H9 (cell line): ENCODE measurements around the gene GANAB. TPM values are rescaled to one million over a fixed set of nuclear protein-coding genes. Genes with fewer than 3 reads are reported as not detected.
A peak's percentile ranks its signal among the peaks of the same experiment; 100 is the strongest.

Experiments used
- DNase-seq: peaks from one replicate; pipeline ENCODE4 v3.0.0-alpha.2; 2017
- H2AFZ ChIP-seq: one replicate; pipeline ENCODE4 v1.6.1; 2013; ENCODE audit warnings: mild to moderate bottlenecking, low read length, control low read depth, moderate library complexity
- H2AK5ac ChIP-seq: 2 replicates; pipeline ENCODE4 v1.6.1; 2013; ENCODE audit warnings: low read length, control low read depth, mixed read lengths; ENCODE audit not compliant: insufficient read length
- H2BK120ac ChIP-seq: one replicate; pipeline ENCODE4 v1.6.1; 2013; ENCODE audit warnings: low read depth, mild to moderate bottlenecking, low read length, control low read depth, inconsistent platforms; ENCODE audit not compliant: poor library complexity, severe bottlenecking
- H2BK12ac ChIP-seq: 2 replicates; pipeline ENCODE4 v1.6.1; 2013; ENCODE audit warnings: low read length, control low read depth, mixed read lengths, low read depth; ENCODE audit not compliant: insufficient read length
- H2BK15ac ChIP-seq: 2 replicates; pipeline ENCODE4 v1.6.1; 2013; ENCODE audit warnings: low read depth, low read length, control low read depth
- H2BK20ac ChIP-seq: one replicate; pipeline ENCODE4 v1.6.1; 2013; ENCODE audit warnings: low read depth, mild to moderate bottlenecking, low read length, control low read depth, inconsistent platforms; ENCODE audit not compliant: poor library complexity, severe bottlenecking
- H2BK5ac ChIP-seq: 2 replicates; pipeline ENCODE4 v1.6.1; 2013; ENCODE audit warnings: low read length, control low read depth, mixed read lengths; ENCODE audit not compliant: insufficient read length
- H3K14ac ChIP-seq: 2 replicates; pipeline ENCODE4 v1.6.1; 2013; ENCODE audit warnings: low read length, control low read depth; ENCODE audit not compliant: insufficient read depth
- H3K18ac ChIP-seq: 2 replicates; pipeline ENCODE4 v1.6.1; 2013; ENCODE audit warnings: low read depth, mild to moderate bottlenecking, mixed read lengths, low read length, control low read depth; ENCODE audit not compliant: insufficient read length
- H3K23ac ChIP-seq: 2 replicates; pipeline ENCODE4 v1.6.1; 2013; ENCODE audit warnings: low read length, control low read depth, mixed read lengths, low read depth; ENCODE audit not compliant: insufficient read length
- H3K23me2 ChIP-seq: 2 replicates; pipeline ENCODE4 v1.6.1; 2013; ENCODE audit warnings: low read depth, mild to moderate bottlenecking, mixed read lengths, low read length, control low read depth; ENCODE audit not compliant: insufficient read length, poor library complexity, severe bottlenecking
- H3K27ac ChIP-seq: 2 replicates; pipeline ENCODE4 v1.5.1; 2013; ENCODE audit warnings: low read length, control low read depth, mixed read lengths, low read depth; ENCODE audit not compliant: insufficient read length
- H3K27me3 ChIP-seq: 2 replicates; pipeline ENCODE4 v1.6.1; 2013; ENCODE audit warnings: low read length, control low read depth, inconsistent platforms; ENCODE audit not compliant: insufficient read depth
- H3K4ac ChIP-seq: 2 replicates; pipeline ENCODE4 v1.6.1; 2013; ENCODE audit warnings: low read depth, mild to moderate bottlenecking, control low read depth, inconsistent platforms, low read length, moderate library complexity
- H3K4me1 ChIP-seq: 2 replicates; pipeline ENCODE4 v1.6.1; 2013; ENCODE audit warnings: low read length, control low read depth, inconsistent platforms; ENCODE audit not compliant: insufficient read depth
- H3K4me2 ChIP-seq: 2 replicates; pipeline ENCODE4 v1.6.1; 2013; ENCODE audit warnings: low read length, control low read depth, mixed read lengths; ENCODE audit not compliant: insufficient read length, insufficient read depth
- H3K56ac ChIP-seq: 2 replicates; pipeline ENCODE4 v1.6.1; 2013; ENCODE audit warnings: low read depth, mild to moderate bottlenecking, mixed read lengths, low read length, control low read depth; ENCODE audit not compliant: insufficient read length
- H3K79me1 ChIP-seq: 2 replicates; pipeline ENCODE4 v1.6.1; 2013; ENCODE audit warnings: low read depth, mild to moderate bottlenecking, moderate library complexity, low read length, control low read depth, inconsistent platforms; ENCODE audit not compliant: insufficient read depth, poor library complexity, severe bottlenecking
- H3K79me2 ChIP-seq: 2 replicates; pipeline ENCODE4 v1.6.1; 2013; ENCODE audit warnings: low read length, control low read depth, inconsistent platforms; ENCODE audit not compliant: insufficient read depth
- H3K9ac ChIP-seq: 2 replicates; pipeline ENCODE4 v1.6.1; 2013; ENCODE audit warnings: low read length, control low read depth, mixed read lengths; ENCODE audit not compliant: insufficient read length; ENCODE audit errors: extremely low read depth
- H3K9me3 ChIP-seq: one replicate; pipeline ENCODE4 v1.6.1; 2013; ENCODE audit warnings: low read depth, low read length, inconsistent platforms; ENCODE audit not compliant: control insufficient read depth
- H3T11ph ChIP-seq: one replicate; pipeline ENCODE4 v1.6.1; 2013; ENCODE audit warnings: mild to moderate bottlenecking, low read length, control low read depth, inconsistent platforms
- H4K20me1 ChIP-seq: one replicate; pipeline ENCODE4 v1.6.1; 2013; ENCODE audit not compliant: control insufficient read depth, insufficient read length, insufficient read depth
- H4K5ac ChIP-seq: 2 replicates; pipeline ENCODE4 v1.6.1; 2013; ENCODE audit warnings: low read depth, mild to moderate bottlenecking, mixed read lengths, low read length, control low read depth; ENCODE audit not compliant: insufficient read length
- H4K8ac ChIP-seq: replicated peaks from 2 replicates; pipeline ENCODE4 v1.6.1; 2013; ENCODE audit warnings: low read length, control low read depth, mixed read lengths, low read depth; ENCODE audit not compliant: insufficient read length
- H4K91ac ChIP-seq: 2 replicates; pipeline ENCODE4 v1.6.1; 2013; ENCODE audit warnings: low read depth, mild to moderate bottlenecking, moderate library complexity, mixed read lengths, low read length, control low read depth; ENCODE audit not compliant: insufficient read length
- H3K27ac Mint-ChIP-seq, 3 experiments: 2 replicates in 2 of 3; 3 replicates in 1 of 3; pipeline ENCODE4 v1.8.0; 2020 to 2021; ENCODE audit warnings: mixed read lengths in 3 of 3, mild to moderate bottlenecking in 1 of 3, moderate library complexity in 1 of 3
- H3K27me3 Mint-ChIP-seq: 2 replicates; pipeline ENCODE4 v1.8.0; 2021; ENCODE audit warnings: low read depth, mild to moderate bottlenecking, moderate library complexity, mixed read lengths
- H3K36me3 Mint-ChIP-seq, 3 experiments: 2 replicates in 2 of 3; 3 replicates in 1 of 3; pipeline ENCODE4 v1.8.0; 2020 to 2021; ENCODE audit warnings: low read depth in 3 of 3, mixed read lengths in 3 of 3; ENCODE audit not compliant: insufficient read depth in 1 of 3
- H3K4me1 Mint-ChIP-seq, 2 experiments: 2 replicates each; pipeline ENCODE4 v1.8.0; 2020; ENCODE audit warnings: mixed read lengths in 2 of 2
- H3K4me3 Mint-ChIP-seq, 2 experiments: 2 replicates in 1 of 2; 3 replicates in 1 of 2; pipeline ENCODE4 v1.8.0; 2020 to 2021; ENCODE audit warnings: mild to moderate bottlenecking in 2 of 2, mixed read lengths in 2 of 2, moderate library complexity in 1 of 2
- H3K9me3 Mint-ChIP-seq, 2 experiments: 2 replicates in 1 of 2; 3 replicates in 1 of 2; pipeline ENCODE4 v1.8.0; 2020; ENCODE audit warnings: mild to moderate bottlenecking in 2 of 2, mixed read lengths in 2 of 2, moderate library complexity in 1 of 2
- WGBS: extraction: QIAGEN DNeasy Blood & Tissue Kit; methylation state at CpG from one replicate; pipeline ENCODE4 v1.1.7; 2013; ENCODE audit warnings: missing lambda C conversion rate, low lambda C conversion rate, mixed read lengths; ENCODE audit not compliant: insufficient read length; ENCODE audit errors: extremely low coverage; 5-methylcytosine and 5-hydroxymethylcytosine counted together
- total RNA-seq: library from RNA; stranded (reverse); gene quantifications from 2 replicates; pipeline ENCODE4 v1.2.1, GENCODE V29; 2021
- TF ChIP-seq, protein P1 (sequence below): fragments of 200-600 bp; sonication (generic); conservative IDR thresholded peaks from 3 replicates; pipeline ENCODE4 v1.8.0; 2021; ENCODE audit warnings: antibody characterized with exemption, mild to moderate bottlenecking

The GANAB gene
- total RNA-seq, 1 experiment from 2014 or later: 387 TPM

DNA sequence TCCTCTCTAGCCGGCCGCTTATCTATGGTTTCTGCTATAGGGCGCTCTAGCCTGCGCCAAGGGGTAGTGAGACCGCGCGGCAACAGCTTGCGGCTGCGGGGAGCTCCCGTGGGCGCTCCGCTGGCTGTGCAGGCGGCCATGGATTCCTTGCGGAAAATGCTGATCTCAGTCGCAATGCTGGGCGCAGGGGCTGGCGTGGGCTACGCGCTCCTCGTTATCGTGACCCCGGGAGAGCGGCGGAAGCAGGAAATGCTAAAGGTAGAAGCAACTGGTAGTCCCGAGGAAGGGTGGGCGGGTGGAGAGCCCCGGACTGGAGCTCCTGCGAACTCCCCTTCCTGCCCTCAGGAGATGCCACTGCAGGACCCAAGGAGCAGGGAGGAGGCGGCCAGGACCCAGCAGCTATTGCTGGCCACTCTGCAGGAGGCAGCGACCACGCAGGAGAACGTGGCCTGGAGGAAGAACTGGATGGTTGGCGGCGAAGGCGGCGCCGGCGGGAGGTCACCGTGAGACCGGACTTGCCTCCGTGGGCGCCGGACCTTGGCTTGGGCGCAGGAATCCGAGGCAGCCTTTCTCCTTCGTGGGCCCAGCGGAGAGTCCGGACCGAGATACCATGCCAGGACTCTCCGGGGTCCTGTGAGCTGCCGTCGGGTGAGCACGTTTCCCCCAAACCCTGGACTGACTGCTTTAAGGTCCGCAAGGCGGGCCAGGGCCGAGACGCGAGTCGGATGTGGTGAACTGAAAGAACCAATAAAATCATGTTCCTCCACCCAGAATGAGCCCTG is 25.4 kb upstream of the GANAB start, which contains the start of the genes LBHD1 and UQCC3:
Gene LBHD1, minus strand, starts transcription at position 660 of the 782 bp plus-strand sequence. CDS start 2,236 bp downstream, outside the sequence.
Gene UQCC3, plus strand, starts transcription at position 66 of the 782 bp plus-strand sequence. Its CDS starts 73 bp downstream, at position 139.
- Histone ChIP-seq H2BK15ac (no peak within 1 kb of the TSS), H4K20me1 (no peaks in the 10 kb centered on the region), H2AK5ac (no peak within 1 kb of the TSS), H3K79me1 (no peaks in the 10 kb centered on the region), H2BK5ac (peak within 1 kb of the TSS; percentile 6), H4K8ac (no peak within 1 kb of the TSS), H3K4me2 (peak within 1 kb of the TSS; percentile 83), H2BK20ac (no peak within 1 kb of the TSS), H3K9ac (peak within 1 kb of the TSS; percentile 89), H3K9me3 (no peaks in the 10 kb centered on the region), H3K23me2 (peaks cover 3% of the 10 kb centered on the region), H3K79me2 (no peaks in the 10 kb centered on the region), H4K5ac (no peak within 1 kb of the TSS), H3K27me3 (no peaks in the 10 kb centered on the region), H3K4ac (no peak within 1 kb of the TSS; the same call in 1 of the 2 replicates), H2BK120ac (no peak within 1 kb of the TSS), H3T11ph (no peak within 1 kb of the TSS), H2AFZ (no peak within 1 kb of the TSS), H2BK12ac (no peak within 1 kb of the TSS), H3K23ac (no peak within 1 kb of the TSS), H3K4me1 (no peaks in the 10 kb centered on the region), H3K56ac (no peak within 1 kb of the TSS), H3K27ac (no peak within 1 kb of the TSS), H3K14ac (peak within 1 kb of the TSS; percentile 87), H3K18ac (peak within 1 kb of the TSS; percentile 64), H4K91ac (no peak within 1 kb of the TSS)
- no CpG with 5 or more reads among the region's 59 CpGs for WGBS
- Mint-ChIP-seq H3K4me1 (peaks cover 18 to 26% of the 10 kb centered on the region in 2 experiments), H3K36me3 (peaks cover 19 to 46% (median 37%) of the 10 kb centered on the region in 3 experiments; a peak in 6 of 7 replicates), H3K27ac (peak within 1 kb of the TSS; percentile 92 to 97 (median 93)), H3K9me3 (no peaks in the 10 kb centered on the region), H3K27me3 (no peaks in the 10 kb centered on the region; the same call in 1 of the 2 replicates), H3K4me3 (peak within 1 kb of the TSS; percentile 92 to 99)
- TF ChIP-seq, protein P1, sequence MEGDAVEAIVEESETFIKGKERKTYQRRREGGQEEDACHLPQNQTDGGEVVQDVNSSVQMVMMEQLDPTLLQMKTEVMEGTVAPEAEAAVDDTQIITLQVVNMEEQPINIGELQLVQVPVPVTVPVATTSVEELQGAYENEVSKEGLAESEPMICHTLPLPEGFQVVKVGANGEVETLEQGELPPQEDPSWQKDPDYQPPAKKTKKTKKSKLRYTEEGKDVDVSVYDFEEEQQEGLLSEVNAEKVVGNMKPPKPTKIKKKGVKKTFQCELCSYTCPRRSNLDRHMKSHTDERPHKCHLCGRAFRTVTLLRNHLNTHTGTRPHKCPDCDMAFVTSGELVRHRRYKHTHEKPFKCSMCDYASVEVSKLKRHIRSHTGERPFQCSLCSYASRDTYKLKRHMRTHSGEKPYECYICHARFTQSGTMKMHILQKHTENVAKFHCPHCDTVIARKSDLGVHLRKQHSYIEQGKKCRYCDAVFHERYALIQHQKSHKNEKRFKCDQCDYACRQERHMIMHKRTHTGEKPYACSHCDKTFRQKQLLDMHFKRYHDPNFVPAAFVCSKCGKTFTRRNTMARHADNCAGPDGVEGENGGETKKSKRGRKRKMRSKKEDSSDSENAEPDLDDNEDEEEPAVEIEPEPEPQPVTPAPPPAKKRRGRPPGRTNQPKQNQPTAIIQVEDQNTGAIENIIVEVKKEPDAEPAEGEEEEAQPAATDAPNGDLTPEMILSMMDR: no peak
- DNase-seq: peak; percentile 83
